Measurements from ENCODE around the gene CNGB1. TPM values are rescaled to one million over a fixed set of nuclear protein-coding genes. Genes with fewer than 3 reads are reported as not detected.

Gene CNGB1
- total and polyA plus RNA-seq, 2 donors (not counting 1 experiment from before 2014, with no cell fraction given), result not detected

DNA sequence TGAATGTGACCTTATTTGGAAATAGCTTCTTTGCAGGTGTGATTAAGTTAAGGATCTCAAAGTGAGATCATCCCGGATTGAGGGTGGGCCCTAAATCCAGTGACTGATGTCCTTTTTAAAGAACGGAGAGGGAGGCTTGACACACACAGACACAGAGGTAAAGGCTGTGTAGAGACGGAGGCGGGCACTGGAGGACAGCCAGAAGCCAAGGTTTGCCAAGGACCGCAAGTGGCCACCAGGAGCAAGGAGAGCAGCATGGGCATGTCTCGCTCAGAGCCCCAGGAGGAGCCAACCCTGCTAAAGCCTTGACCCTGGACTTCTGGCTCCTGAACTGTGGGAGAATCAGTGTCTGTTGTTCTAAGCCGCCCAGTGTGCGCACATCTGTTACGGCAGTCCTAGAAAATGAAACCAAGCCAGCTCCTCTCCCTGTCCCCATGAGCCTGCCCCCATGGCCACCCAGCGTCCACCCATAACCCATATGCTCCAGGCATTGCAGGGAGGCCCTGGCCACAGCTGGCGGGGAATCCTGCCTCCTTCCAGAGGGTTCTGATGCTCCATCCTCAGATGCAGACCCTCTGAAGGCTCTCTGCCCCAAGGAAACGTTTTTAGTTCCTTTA lies 15.2 kb downstream of the CNGB1 start:
- TF ChIP-seq EZH2 (IDR thresholded peaks at IDR 0.05; ENCODE audit: low read length, missing control alignments), result no peak
- TF ChIP-seq, protein P1, sequence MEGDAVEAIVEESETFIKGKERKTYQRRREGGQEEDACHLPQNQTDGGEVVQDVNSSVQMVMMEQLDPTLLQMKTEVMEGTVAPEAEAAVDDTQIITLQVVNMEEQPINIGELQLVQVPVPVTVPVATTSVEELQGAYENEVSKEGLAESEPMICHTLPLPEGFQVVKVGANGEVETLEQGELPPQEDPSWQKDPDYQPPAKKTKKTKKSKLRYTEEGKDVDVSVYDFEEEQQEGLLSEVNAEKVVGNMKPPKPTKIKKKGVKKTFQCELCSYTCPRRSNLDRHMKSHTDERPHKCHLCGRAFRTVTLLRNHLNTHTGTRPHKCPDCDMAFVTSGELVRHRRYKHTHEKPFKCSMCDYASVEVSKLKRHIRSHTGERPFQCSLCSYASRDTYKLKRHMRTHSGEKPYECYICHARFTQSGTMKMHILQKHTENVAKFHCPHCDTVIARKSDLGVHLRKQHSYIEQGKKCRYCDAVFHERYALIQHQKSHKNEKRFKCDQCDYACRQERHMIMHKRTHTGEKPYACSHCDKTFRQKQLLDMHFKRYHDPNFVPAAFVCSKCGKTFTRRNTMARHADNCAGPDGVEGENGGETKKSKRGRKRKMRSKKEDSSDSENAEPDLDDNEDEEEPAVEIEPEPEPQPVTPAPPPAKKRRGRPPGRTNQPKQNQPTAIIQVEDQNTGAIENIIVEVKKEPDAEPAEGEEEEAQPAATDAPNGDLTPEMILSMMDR (conservative IDR thresholded peaks at IDR 0.05 in 1 of 2, IDR thresholded peaks at IDR 0.05 in 1 of 2; ENCODE audit: low read depth in 1 of 2, low read length in 2 of 2), result no peak
- peak in 1 of 2 donors; percentile 8 for DNase-seq (ENCODE audit: low read depth in 2 of 2)
- H3K4me1 ChIP-seq (ENCODE audit: control insufficient read depth, extremely low read depth, insufficient read depth, low read length), result no peaks in the 10 kb centered on the region
- H2AFZ ChIP-seq (ENCODE audit: low read length), result no peak overlapping the region
- no peak overlapping the region for H3K27ac ChIP-seq (ENCODE audit: insufficient read depth, low read length)
- H3K4me2 ChIP-seq (ENCODE audit: extremely low read depth, insufficient read depth, low read length), result no peak overlapping the region
- no peaks in the 10 kb centered on the region for H4K20me1 ChIP-seq (ENCODE audit: control insufficient read depth, extremely low read depth, insufficient read depth, low read length)
- peaks cover under 1% of the 10 kb centered on the region for H3K27me3 ChIP-seq (ENCODE audit: control insufficient read depth, insufficient read depth, low read length)
- H3K4me3 ChIP-seq (replicated peaks in 1 of 4; ENCODE audit: control extremely low read depth in 1 of 4, insufficient read depth in 1 of 4, low read depth in 3 of 4, low read length in 4 of 4), result no peak overlapping the region
- no peak overlapping the region for H3K9ac ChIP-seq (ENCODE audit: insufficient read depth, low read length)
- H3K79me2 ChIP-seq (ENCODE audit: control insufficient read depth, insufficient read depth, low read length), result no peaks in the 10 kb centered on the region
- H3K9me3 ChIP-seq (ENCODE audit: control insufficient read depth, insufficient read depth, low read depth, low read length), result no peaks in the 10 kb centered on the region
- H3K36me3 ChIP-seq (ENCODE audit: control insufficient read depth, insufficient read depth, low read length), result no peaks in the 10 kb centered on the region

DNA sequence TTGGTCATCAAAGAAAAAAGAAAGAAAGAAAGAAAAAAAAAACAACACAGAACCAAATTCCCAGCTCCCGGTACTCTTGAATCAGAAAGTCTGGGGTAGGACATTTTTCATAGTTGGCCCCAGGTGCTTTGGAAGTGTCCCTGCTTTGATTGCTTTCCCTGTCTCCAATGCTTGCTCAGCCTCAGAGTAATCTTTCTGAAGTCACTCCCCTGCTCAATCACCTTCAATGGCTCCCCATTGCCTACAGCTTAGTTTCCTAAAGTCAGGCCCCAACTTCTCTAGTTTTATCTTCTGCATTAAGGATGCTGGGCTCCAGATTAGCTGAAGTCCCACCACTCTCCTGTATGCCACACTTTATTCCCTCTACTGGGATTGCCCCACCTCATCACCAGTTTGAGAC lies 17.1 kb downstream of the CNGB1 start:
- Histone ChIP-seq H4K20me1 (ENCODE audit: control insufficient read depth, extremely low read depth, insufficient read depth, low read length) (no peaks in the 10 kb centered on the region), H3K4me1 (ENCODE audit: control insufficient read depth, extremely low read depth, insufficient read depth, low read length) (no peaks in the 10 kb centered on the region), H3K79me2 (ENCODE audit: control insufficient read depth, insufficient read depth, low read length) (no peaks in the 10 kb centered on the region), H3K36me3 (ENCODE audit: control insufficient read depth, insufficient read depth, low read length) (no peaks in the 10 kb centered on the region), H3K27ac (ENCODE audit: insufficient read depth, low read length) (no peak overlapping the region), H2AFZ (ENCODE audit: low read length) (no peak overlapping the region), H3K9me3 (ENCODE audit: control insufficient read depth, insufficient read depth, low read depth, low read length) (no peaks in the 10 kb centered on the region), H3K4me3 (replicated peaks in 1 of 4; ENCODE audit: control extremely low read depth in 1 of 4, insufficient read depth in 1 of 4, low read depth in 3 of 4, low read length in 4 of 4) (no peak overlapping the region), H3K27me3 (ENCODE audit: control insufficient read depth, insufficient read depth, low read length) (no peaks in the 10 kb centered on the region), H3K4me2 (ENCODE audit: extremely low read depth, insufficient read depth, low read length) (no peak overlapping the region), H3K9ac (ENCODE audit: insufficient read depth, low read length) (no peak overlapping the region)
- no peak for DNase-seq (ENCODE audit: low read depth in 2 of 2)
- no peak for TF ChIP-seq EZH2 (IDR thresholded peaks at IDR 0.05; ENCODE audit: low read length, missing control alignments)
- TF ChIP-seq, protein P1 (conservative IDR thresholded peaks at IDR 0.05 in 1 of 2, IDR thresholded peaks at IDR 0.05 in 1 of 2; ENCODE audit: low read depth in 1 of 2, low read length in 2 of 2), result no peak

DNA sequence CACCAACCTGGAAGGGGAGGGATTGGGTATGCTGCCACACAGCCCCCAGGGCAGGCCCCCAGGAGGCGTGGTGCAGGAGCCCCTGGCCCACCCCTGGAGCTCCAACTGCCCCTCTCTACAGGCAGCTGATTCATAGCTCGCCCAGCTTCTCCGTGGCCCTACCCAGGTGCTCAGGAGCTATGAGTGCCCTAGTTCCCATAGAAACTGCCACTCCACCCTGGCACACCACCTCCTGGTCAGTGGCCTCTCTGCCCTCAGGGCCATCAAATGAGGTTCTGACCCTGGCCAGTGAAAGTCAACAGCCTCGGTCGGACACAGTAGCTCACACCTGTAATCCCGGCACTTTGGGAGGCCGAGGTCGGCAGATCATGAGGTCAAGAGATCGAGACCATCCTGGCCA lies 18.0 kb downstream of the CNGB1 start:
- no peaks in the 10 kb centered on the region for H3K27me3 ChIP-seq (ENCODE audit: control insufficient read depth, insufficient read depth, low read length)
- no peak overlapping the region for H3K4me3 ChIP-seq (replicated peaks in 1 of 4; ENCODE audit: control extremely low read depth in 1 of 4, insufficient read depth in 1 of 4, low read depth in 3 of 4, low read length in 4 of 4)
- no peaks in the 10 kb centered on the region for H4K20me1 ChIP-seq (ENCODE audit: control insufficient read depth, extremely low read depth, insufficient read depth, low read length)
- H3K36me3 ChIP-seq (ENCODE audit: control insufficient read depth, insufficient read depth, low read length), result no peaks in the 10 kb centered on the region
- H3K79me2 ChIP-seq (ENCODE audit: control insufficient read depth, insufficient read depth, low read length), result no peaks in the 10 kb centered on the region
- H3K27ac ChIP-seq (ENCODE audit: insufficient read depth, low read length), result no peak overlapping the region
- H3K9ac ChIP-seq (ENCODE audit: insufficient read depth, low read length), result no peak overlapping the region
- no peak for DNase-seq (ENCODE audit: low read depth in 2 of 2)
- H3K9me3 ChIP-seq (ENCODE audit: control insufficient read depth, insufficient read depth, low read depth, low read length), result no peaks in the 10 kb centered on the region
- no peaks in the 10 kb centered on the region for H3K4me1 ChIP-seq (ENCODE audit: control insufficient read depth, extremely low read depth, insufficient read depth, low read length)
- H3K4me2 ChIP-seq (ENCODE audit: extremely low read depth, insufficient read depth, low read length), result no peak overlapping the region
- no peak for TF ChIP-seq EZH2 (IDR thresholded peaks at IDR 0.05; ENCODE audit: low read length, missing control alignments)
- TF ChIP-seq, protein P1 (conservative IDR thresholded peaks at IDR 0.05 in 1 of 2, IDR thresholded peaks at IDR 0.05 in 1 of 2; ENCODE audit: low read depth in 1 of 2, low read length in 2 of 2), result no peak
- no peak overlapping the region for H2AFZ ChIP-seq (ENCODE audit: low read length)

Measured in fibroblast of lung (primary cell).